HL-60 (cell line): ENCODE data around the gene OSBPL3.
A peak's percentile ranks its signal among the peaks of the same experiment; 100 is the strongest.

Experiments
- DNase-seq, 2 experiments: peaks; one replicate each; pipeline ENCODE4 v3.0.0-alpha.2; 2010 to 2020; ENCODE audit warnings: low read depth in 1 of 2, low spot score in 1 of 2
- H3K27ac ChIP-seq: fragments of 250-450 bp; sonication (Bioruptor Pico); replicated peaks from 2 replicates; pipeline ENCODE4 v1.5.1; 2020; ENCODE audit warnings: mild to moderate bottlenecking, moderate library complexity
- H3K27me3 ChIP-seq: fragments of 250-450 bp; sonication (Bioruptor Pico); 2 replicates; pipeline ENCODE4 v1.5.1; 2021; ENCODE audit warnings: mild to moderate bottlenecking, moderate library complexity; ENCODE audit not compliant: insufficient read depth, poor library complexity, severe bottlenecking
- H3K4me3 ChIP-seq: replicated peaks from 2 replicates; pipeline ENCODE4 v1.5.1; 2011; ENCODE audit warnings: mild to moderate bottlenecking, control low read depth, low read length; ENCODE audit not compliant: insufficient read depth
- CTCF ChIP-seq: IDR thresholded peaks from one replicate; pipeline ENCODE4 v1.5.1; 2011; ENCODE audit warnings: low read length, control low read depth, inconsistent platforms; ENCODE audit not compliant: insufficient read depth
- GABPA ChIP-seq: IDR thresholded peaks from 2 replicates; pipeline ENCODE4 v1.6.1; 2012; ENCODE audit warnings: low read depth
- POLR2AphosphoS5 ChIP-seq: IDR thresholded peaks from 2 replicates; pipeline ENCODE4 v1.6.1; 2012; ENCODE audit warnings: low read depth
- REST ChIP-seq: IDR thresholded peaks from 2 replicates; pipeline ENCODE4 v1.6.1; 2012; ENCODE audit warnings: low read depth; ENCODE audit not compliant: insufficient replicate concordance
- SPI1 ChIP-seq: IDR thresholded peaks from 2 replicates; pipeline ENCODE4 v1.6.1; 2012; ENCODE audit warnings: low read depth, mild to moderate bottlenecking, borderline replicate concordance

The OSBPL3 gene

GRCh38 chr7:24769014-24769830, 210.8 kb downstream of the OSBPL3 start:
- H3K4me3 ChIP-seq = no peak overlapping the region
- H3K27ac ChIP-seq = no peak overlapping the region
- DNase-seq = no peak
- H3K27me3 ChIP-seq = no peaks in the 10 kb centered on the region
- TF ChIP-seq SPI1 (peak; percentile 77), REST (no peak)

- DNase-seq = no peak
- Histone ChIP-seq H3K27ac (no peak overlapping the region), H3K4me3 (no peak overlapping the region), H3K27me3 (no peaks in the 10 kb centered on the region)
- no peak for TF ChIP-seq GABPA
- no peak for TF ChIP-seq POLR2AphosphoS5
- TF ChIP-seq REST = no peak
- no peak for TF ChIP-seq SPI1
- TF ChIP-seq CTCF = no peak
Observed at GRCh38 chr7:24767878-24768569, 212.0 kb downstream of the OSBPL3 start.

GRCh38 chr7:24764972-24765744, 214.8 kb downstream of the OSBPL3 start:
- H3K27me3 ChIP-seq = no peaks in the 10 kb centered on the region
- peak in 1 of 2 experiments; percentile 34 for DNase-seq
- H3K27ac ChIP-seq = no peak overlapping the region
- no peak for TF ChIP-seq SPI1
- no peak for TF ChIP-seq REST
- no peak for TF ChIP-seq CTCF
- no peak for TF ChIP-seq POLR2AphosphoS5
- no peak for TF ChIP-seq GABPA
- H3K4me3 ChIP-seq = no peak overlapping the region
